K562 (cell line): ENCODE measurements around the gene GADD45B. TPM values are rescaled to one million over a fixed set of nuclear protein-coding genes. Genes with fewer than 3 reads are reported as not detected.
A peak's percentile ranks its signal among the peaks of the same experiment; 100 is the strongest.

Experiments used
- CC2D1A ChIP-seq: fragments of 450-650 bp; IDR thresholded peaks from 2 replicates; pipeline ENCODE4 v1.6.1; 2017; ENCODE audit warnings: mild to moderate bottlenecking
- CSDE1 ChIP-seq, 2 experiments: fragments of 450-650 bp; IDR thresholded peaks; 2 replicates each; pipeline ENCODE4 v1.6.1; 2016; ENCODE audit warnings: mild to moderate bottlenecking in 1 of 2
- DMBX1 ChIP-seq: fragments of 250-450 bp; sonication (Bioruptor Pico); IDR thresholded peaks from 2 replicates; pipeline ENCODE4 v1.8.0; 2022; ENCODE audit warnings: inconsistent platforms, mild to moderate bottlenecking, moderate library complexity, borderline replicate concordance
- L3MBTL2 ChIP-seq: fragments of 450-650 bp; IDR thresholded peaks from 2 replicates; pipeline ENCODE4 v1.6.1; 2016; ENCODE audit warnings: mild to moderate bottlenecking, moderate library complexity
- MEIS2 ChIP-seq: fragments of 450-650 bp; IDR thresholded peaks from 2 replicates; pipeline ENCODE4 v1.6.1; 2014; ENCODE audit warnings: mild to moderate bottlenecking; ENCODE audit not compliant: partially characterized antibody
- NFIC ChIP-seq: fragments of 450-650 bp; IDR thresholded peaks from 2 replicates; pipeline ENCODE4 v1.6.1; 2017; ENCODE audit warnings: mild to moderate bottlenecking, inconsistent platforms
- PHF20 ChIP-seq: fragments of 450-650 bp; IDR thresholded peaks from 2 replicates; pipeline ENCODE4 v1.6.1; 2018; ENCODE audit not compliant: partially characterized antibody
- SMAD1 ChIP-seq: fragments of 150-350 bp; IDR thresholded peaks from 2 replicates; pipeline ENCODE4 v1.6.1; 2014; ENCODE audit warnings: low read length, low read depth; ENCODE audit not compliant: partially characterized antibody
- SMAD3 ChIP-seq: fragments of 450-650 bp; formaldehyde crosslinking; conservative IDR thresholded peaks from 2 replicates; pipeline ENCODE4 v1.4.0; 2020; ENCODE audit warnings: mild to moderate bottlenecking
- SMARCA5 ChIP-seq: fragments of 450-650 bp; IDR thresholded peaks from 2 replicates; pipeline ENCODE4 v1.6.1; 2016
- SMC3 ChIP-seq: conservative IDR thresholded peaks from 2 replicates; pipeline ENCODE4 v1.6.1; 2011; ENCODE audit warnings: low read depth, low read length, improper control_type of control experiment; ENCODE audit not compliant: insufficient read depth
- SRSF1 ChIP-seq: fragments of 200-400 bp; formaldehyde crosslinking; IDR thresholded peaks from 2 replicates; pipeline ENCODE4 v1.6.1; 2017; ENCODE audit warnings: mild to moderate bottlenecking, low read depth, low read length, moderate library complexity
- TEAD1 ChIP-seq, 2 experiments: fragments of 450-650 bp in 1 of 2; sonication (generic) in 1 of 2; formaldehyde crosslinking; IDR thresholded peaks; 2 replicates each; pipeline versions ENCODE4 v1.4.0 to v1.8.0; 2020 to 2022; ENCODE audit warnings: mild to moderate bottlenecking in 2 of 2, missing genetic modification reagents in 1 of 2
- ZFPM2 ChIP-seq: fragments of 250-450 bp; sonication (Bioruptor Pico); IDR thresholded peaks from 2 replicates; pipeline ENCODE4 v1.5.1; 2022; ENCODE audit warnings: mild to moderate bottlenecking
- polyA plus RNA-seq, 8 experiments: library from polyadenylated mRNA; depleted of rRNA in 4 of 8; stranded (reverse) in 5 of 8; unstranded in 3 of 8; fragments of >200 nt; fragmentation: Nextera tagmentation in 2 of 8; fragmentation: Illumina TruSeq in 1 of 8; extraction: Ambion mirVana in 2 of 8; extraction: Trizol in 1 of 8; gene quantifications; 2 replicates each; pipeline versions ENCODE4 v1.2.1 to v1.2.3, GENCODE V29; 2011 to 2014; ENCODE audit warnings: inconsistent platforms in 1 of 8, missing spikeins in 1 of 8
- total RNA-seq, 7 experiments: library from RNA; depleted of rRNA in 6 of 7; stranded (reverse); fragments of >200 nt in 6 of 7; fragmentation: Illumina TruSeq in 2 of 7; extraction: Trizol in 2 of 7; gene quantifications; 2 replicates each; pipeline versions ENCODE4 v1.2.1 to v1.2.3, GENCODE V29; 2011 to 2021; ENCODE audit warnings: low replicate concordance in 1 of 7
- TF ChIP-seq, protein P1 (sequence below): sonication (generic); formaldehyde crosslinking; IDR thresholded peaks from 2 replicates; pipeline ENCODE4 v1.8.1; 2023; ENCODE audit warnings: missing genetic modification reagents, mild to moderate bottlenecking, borderline replicate concordance
- TF ChIP-seq, protein P2 (sequence below), 2 experiments: fragments of 250-450 bp in 1 of 2; fragments of 450-650 bp in 1 of 2; sonication (Bioruptor Pico) in 1 of 2; IDR thresholded peaks; 2 replicates each; pipeline versions ENCODE4 v1.6.1 to v1.8.0; 2016 to 2021; ENCODE audit warnings: mild to moderate bottlenecking in 2 of 2, moderate library complexity in 2 of 2, missing compliant biosample characterization in 1 of 2, missing genetic modification characterization in 1 of 2
- TF ChIP-seq, protein P3 (sequence below): sonication (generic); formaldehyde crosslinking; IDR thresholded peaks from 2 replicates; pipeline ENCODE4 v1.9.0; 2022; ENCODE audit warnings: mild to moderate bottlenecking, missing genetic modification reagents
- TF ChIP-seq, protein P4 (sequence below), 2 experiments: IDR thresholded peaks; 2 replicates each; pipeline ENCODE4 v1.6.1; 2012; ENCODE audit warnings: improper control_type of control experiment in 2 of 2, low read depth in 2 of 2, low read length in 2 of 2, borderline replicate concordance in 1 of 2
- TF ChIP-seq, protein P5 (sequence below): fragments of 450-650 bp; IDR thresholded peaks from 2 replicates; pipeline ENCODE4 v1.6.1; 2016

The GADD45B gene
- total and polyA plus RNA-seq, 9 of the 15 experiments (the other 6 are each of a cell fraction or from before 2014, with no cell fraction given): 0.06 to 4.1 (median 2.1) TPM

DNA sequence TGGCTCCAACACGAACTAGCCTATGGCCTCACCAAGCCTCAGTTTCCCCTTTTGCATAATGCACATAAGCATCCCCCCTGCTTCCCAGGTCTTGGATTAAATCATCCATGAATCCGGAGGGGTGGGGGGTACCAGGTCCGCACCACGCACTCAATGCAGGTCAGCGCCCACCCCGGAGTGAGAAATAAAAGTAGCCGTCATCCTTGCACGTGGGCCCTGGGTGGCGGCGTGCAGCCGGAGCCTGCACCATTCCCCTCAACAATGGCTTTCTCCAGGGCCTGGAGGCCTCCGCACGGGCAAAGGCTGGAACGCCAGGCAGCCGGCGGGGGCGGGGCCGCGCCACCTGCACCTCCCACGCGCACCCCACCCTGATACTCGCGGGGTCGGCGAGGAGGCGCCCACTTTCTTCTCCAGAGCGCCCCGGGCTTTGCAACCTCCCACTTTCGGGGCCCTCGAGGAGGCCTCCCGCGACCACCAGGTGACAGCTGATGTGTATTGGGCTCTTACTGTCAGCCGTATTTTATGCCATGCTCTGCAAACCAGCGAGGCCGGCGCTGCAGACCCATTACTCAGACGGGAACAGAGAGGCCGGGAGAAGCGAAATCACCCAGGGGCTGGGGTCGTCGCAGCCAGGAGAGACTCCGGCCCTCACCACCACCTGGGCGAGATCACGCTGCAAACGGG lies 767 bp upstream of the GADD45B start (continued):
- TF ChIP-seq SMAD3 (CRISPR knock-in tag) (no peak), ZFPM2 (no peak), NFIC (0 out of 2 replicates have a peak, but pooled peaks have one; percentile 27), DMBX1 (no peak), SMARCA5 (peak; percentile 93), CSDE1 (IDR thresholded peaks at IDR 0.05) (no peak), SMC3 (no peak), SMAD1 (no peak), SRSF1 (0 out of 2 replicates have a peak, but pooled peaks have one; percentile 22), MEIS2 (peak; percentile 24), TEAD1 (CRISPR knock-in tag; IDR thresholded peaks at IDR 0.05) (no peak), CC2D1A (no peak), PHF20 (peak; percentile 75), L3MBTL2 (peak; percentile 65)
- TF ChIP-seq, protein P1, sequence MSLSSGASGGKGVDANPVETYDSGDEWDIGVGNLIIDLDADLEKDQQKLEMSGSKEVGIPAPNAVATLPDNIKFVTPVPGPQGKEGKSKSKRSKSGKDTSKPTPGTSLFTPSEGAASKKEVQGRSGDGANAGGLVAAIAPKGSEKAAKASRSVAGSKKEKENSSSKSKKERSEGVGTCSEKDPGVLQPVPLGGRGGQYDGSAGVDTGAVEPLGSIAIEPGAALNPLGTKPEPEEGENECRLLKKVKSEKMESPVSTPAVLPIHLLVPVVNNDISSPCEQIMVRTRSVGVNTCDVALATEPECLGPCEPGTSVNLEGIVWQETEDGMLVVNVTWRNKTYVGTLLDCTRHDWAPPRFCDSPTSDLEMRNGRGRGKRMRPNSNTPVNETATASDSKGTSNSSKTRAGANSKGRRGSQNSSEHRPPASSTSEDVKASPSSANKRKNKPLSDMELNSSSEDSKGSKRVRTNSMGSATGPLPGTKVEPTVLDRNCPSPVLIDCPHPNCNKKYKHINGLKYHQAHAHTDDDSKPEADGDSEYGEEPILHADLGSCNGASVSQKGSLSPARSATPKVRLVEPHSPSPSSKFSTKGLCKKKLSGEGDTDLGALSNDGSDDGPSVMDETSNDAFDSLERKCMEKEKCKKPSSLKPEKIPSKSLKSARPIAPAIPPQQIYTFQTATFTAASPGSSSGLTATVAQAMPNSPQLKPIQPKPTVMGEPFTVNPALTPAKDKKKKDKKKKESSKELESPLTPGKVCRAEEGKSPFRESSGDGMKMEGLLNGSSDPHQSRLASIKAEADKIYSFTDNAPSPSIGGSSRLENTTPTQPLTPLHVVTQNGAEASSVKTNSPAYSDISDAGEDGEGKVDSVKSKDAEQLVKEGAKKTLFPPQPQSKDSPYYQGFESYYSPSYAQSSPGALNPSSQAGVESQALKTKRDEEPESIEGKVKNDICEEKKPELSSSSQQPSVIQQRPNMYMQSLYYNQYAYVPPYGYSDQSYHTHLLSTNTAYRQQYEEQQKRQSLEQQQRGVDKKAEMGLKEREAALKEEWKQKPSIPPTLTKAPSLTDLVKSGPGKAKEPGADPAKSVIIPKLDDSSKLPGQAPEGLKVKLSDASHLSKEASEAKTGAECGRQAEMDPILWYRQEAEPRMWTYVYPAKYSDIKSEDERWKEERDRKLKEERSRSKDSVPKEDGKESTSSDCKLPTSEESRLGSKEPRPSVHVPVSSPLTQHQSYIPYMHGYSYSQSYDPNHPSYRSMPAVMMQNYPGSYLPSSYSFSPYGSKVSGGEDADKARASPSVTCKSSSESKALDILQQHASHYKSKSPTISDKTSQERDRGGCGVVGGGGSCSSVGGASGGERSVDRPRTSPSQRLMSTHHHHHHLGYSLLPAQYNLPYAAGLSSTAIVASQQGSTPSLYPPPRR (CRISPR knock-in tag): no peak
- TF ChIP-seq, protein P2, sequence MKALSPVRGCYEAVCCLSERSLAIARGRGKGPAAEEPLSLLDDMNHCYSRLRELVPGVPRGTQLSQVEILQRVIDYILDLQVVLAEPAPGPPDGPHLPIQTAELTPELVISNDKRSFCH (CRISPR knock-in tag; IDR thresholded peaks at IDR 0.05): no peak
- TF ChIP-seq, protein P2 (tag; IDR thresholded peaks at IDR 0.05): peak; percentile 52
- TF ChIP-seq, protein P3, sequence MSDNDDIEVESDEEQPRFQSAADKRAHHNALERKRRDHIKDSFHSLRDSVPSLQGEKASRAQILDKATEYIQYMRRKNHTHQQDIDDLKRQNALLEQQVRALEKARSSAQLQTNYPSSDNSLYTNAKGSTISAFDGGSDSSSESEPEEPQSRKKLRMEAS (CRISPR knock-in tag): peak; percentile 70; the same call in 1 of the 2 replicates
- TF ChIP-seq, protein P4, sequence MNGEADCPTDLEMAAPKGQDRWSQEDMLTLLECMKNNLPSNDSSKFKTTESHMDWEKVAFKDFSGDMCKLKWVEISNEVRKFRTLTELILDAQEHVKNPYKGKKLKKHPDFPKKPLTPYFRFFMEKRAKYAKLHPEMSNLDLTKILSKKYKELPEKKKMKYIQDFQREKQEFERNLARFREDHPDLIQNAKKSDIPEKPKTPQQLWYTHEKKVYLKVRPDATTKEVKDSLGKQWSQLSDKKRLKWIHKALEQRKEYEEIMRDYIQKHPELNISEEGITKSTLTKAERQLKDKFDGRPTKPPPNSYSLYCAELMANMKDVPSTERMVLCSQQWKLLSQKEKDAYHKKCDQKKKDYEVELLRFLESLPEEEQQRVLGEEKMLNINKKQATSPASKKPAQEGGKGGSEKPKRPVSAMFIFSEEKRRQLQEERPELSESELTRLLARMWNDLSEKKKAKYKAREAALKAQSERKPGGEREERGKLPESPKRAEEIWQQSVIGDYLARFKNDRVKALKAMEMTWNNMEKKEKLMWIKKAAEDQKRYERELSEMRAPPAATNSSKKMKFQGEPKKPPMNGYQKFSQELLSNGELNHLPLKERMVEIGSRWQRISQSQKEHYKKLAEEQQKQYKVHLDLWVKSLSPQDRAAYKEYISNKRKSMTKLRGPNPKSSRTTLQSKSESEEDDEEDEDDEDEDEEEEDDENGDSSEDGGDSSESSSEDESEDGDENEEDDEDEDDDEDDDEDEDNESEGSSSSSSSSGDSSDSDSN (IDR thresholded peaks at IDR 0.05; ENCODE audit: borderline replicate concordance in 1 of 2, low read depth in 2 of 2, low read length in 2 of 2): 0 out of 4 replicates have a peak, but pooled peaks of 1 of the 2 experiments have one; percentile 45
- TF ChIP-seq, protein P5, sequence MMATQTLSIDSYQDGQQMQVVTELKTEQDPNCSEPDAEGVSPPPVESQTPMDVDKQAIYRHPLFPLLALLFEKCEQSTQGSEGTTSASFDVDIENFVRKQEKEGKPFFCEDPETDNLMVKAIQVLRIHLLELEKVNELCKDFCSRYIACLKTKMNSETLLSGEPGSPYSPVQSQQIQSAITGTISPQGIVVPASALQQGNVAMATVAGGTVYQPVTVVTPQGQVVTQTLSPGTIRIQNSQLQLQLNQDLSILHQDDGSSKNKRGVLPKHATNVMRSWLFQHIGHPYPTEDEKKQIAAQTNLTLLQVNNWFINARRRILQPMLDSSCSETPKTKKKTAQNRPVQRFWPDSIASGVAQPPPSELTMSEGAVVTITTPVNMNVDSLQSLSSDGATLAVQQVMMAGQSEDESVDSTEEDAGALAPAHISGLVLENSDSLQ: peak; percentile 54
